Chondrocyte (in vitro differentiated cells): ENCODE results near the gene IGSF5. TPM values are rescaled to one million over a fixed set of nuclear protein-coding genes. Genes with fewer than 3 reads are reported as not detected.

Experiments used
- DNase-seq: peaks from one replicate; pipeline ENCODE4 v3.0.0; 2021; ENCODE audit warnings: mixed read lengths, low spot score
- H3K27ac Mint-ChIP-seq: one replicate; pipeline ENCODE4 v1.8.0; 2021; ENCODE audit warnings: mild to moderate bottlenecking, moderate library complexity, mixed read lengths; ENCODE audit not compliant: unreplicated experiment
- H3K27me3 Mint-ChIP-seq: 2 replicates; pipeline ENCODE4 v1.8.0; 2021; ENCODE audit warnings: low read depth, mixed read lengths
- H3K36me3 Mint-ChIP-seq: 2 replicates; pipeline ENCODE4 v1.8.0; 2021; ENCODE audit warnings: low read depth, mixed read lengths
- H3K4me1 Mint-ChIP-seq: 2 replicates; pipeline ENCODE4 v1.8.0; 2021; ENCODE audit warnings: low read depth, mild to moderate bottlenecking, mixed read lengths
- H3K4me3 Mint-ChIP-seq: one replicate; pipeline ENCODE4 v1.8.0; 2021; ENCODE audit warnings: mild to moderate bottlenecking, moderate library complexity, mixed read lengths; ENCODE audit not compliant: unreplicated experiment
- H3K9me3 Mint-ChIP-seq: 2 replicates; pipeline ENCODE4 v1.8.0; 2021; ENCODE audit warnings: low read depth, mixed read lengths
- CTCF ChIP-seq: fragments of 200-600 bp; sonication (generic); IDR thresholded peaks from 2 replicates; pipeline ENCODE4 v1.5.0; 2021; ENCODE audit warnings: antibody characterized with exemption, mild to moderate bottlenecking, moderate library complexity
- total RNA-seq: library from RNA; stranded (reverse); gene quantifications from 3 replicates; pipeline ENCODE4 v1.2.1, GENCODE V29; 2021

Gene IGSF5
- total RNA-seq, 1 donor from 2014 or later = not detected

- peaks cover 4% of the 10 kb centered on the region for H3K4me1 Mint-ChIP-seq
- DNase-seq = no peak
- H3K36me3 Mint-ChIP-seq = no peaks in the 10 kb centered on the region
- H3K27me3 Mint-ChIP-seq = no peaks in the 10 kb centered on the region
- no peak overlapping the region for H3K4me3 Mint-ChIP-seq
- H3K9me3 Mint-ChIP-seq = peaks cover 6% of the 10 kb centered on the region
- no peak for TF ChIP-seq CTCF
- no peak overlapping the region for H3K27ac Mint-ChIP-seq
Observed at GRCh38 chr21:39851002-39851618, 106.1 kb downstream of the IGSF5 start.

Other genes with a start within 250 kb of the IGSF5 start
- 0.03 to 0.05 TPM in 2 of 3 replicates, not detected in the other for gene B3GALT5, start 132.2 kb upstream of the IGSF5 start, total RNA-seq
- gene PCP4, start 122.3 kb downstream of the IGSF5 start, total RNA-seq = not detected in 3 replicates